ENCODE results near the gene ETHE1.

Gene ETHE1

GRCh38 chr19:43486412-43486811 lies 40.6 kb downstream of the ETHE1 start:
- no peak for DNase-seq

- DNase-seq = no peak
These were observed 41.0 kb downstream of the ETHE1 start for GRCh38 chr19:43485951-43486350.

DNA sequence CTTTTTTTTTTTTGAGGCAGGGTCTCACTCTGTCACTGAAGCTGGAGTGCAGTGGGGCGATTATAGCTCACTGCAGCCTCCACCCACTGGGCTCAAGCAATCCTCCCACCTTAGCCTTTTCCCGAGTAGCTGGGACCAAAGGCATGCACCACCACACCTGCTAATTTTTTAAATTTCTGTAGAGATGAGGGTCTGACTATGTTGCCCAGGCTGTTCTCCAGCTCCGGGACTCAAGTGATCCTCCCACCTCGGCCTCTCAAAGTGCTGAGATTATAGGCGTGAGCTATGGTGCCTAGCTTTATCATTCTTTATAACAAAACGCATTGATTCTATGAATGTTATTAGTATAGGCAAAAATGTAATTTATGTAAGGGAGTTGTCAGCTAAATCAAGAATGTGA lies 43.7 kb downstream of the ETHE1 start:
- no peak for DNase-seq

- DNase-seq = no peak
These were observed 44.8 kb downstream of the ETHE1 start for GRCh38 chr19:43482193-43482592.

DNA sequence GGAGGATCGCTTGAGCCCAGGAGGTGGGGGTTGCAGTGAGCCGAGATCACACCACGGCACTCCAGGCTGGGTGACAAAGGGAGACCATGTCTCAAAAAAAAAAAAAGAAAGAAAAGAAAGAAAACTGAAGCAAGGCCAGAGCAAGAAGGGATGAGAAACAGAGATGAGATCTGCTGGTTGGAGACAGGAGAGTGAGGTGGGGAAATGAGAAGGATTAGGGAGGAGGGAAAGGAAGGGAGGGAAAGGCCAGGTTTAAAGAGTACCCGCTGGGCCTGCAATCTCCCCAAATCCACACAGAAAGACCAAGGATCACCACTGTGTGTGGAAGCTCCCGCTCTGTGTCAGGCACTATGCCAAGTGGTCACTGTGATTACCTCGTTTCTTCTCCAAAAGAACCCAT lies 45.3 kb downstream of the ETHE1 start:
- DNase-seq = no peak

- DNase-seq = no peak
These were observed 46.4 kb downstream of the ETHE1 start for GRCh38 chr19:43480574-43480973.

- DNase-seq = no peak
These were observed 46.9 kb downstream of the ETHE1 start for GRCh38 chr19:43479961-43480561.

GRCh38 chr19:43479226-43479625 lies 47.8 kb downstream of the ETHE1 start:
- no peak for DNase-seq

GRCh38 chr19:43478323-43478722 lies 48.7 kb downstream of the ETHE1 start:
- no peak for DNase-seq

DNA sequence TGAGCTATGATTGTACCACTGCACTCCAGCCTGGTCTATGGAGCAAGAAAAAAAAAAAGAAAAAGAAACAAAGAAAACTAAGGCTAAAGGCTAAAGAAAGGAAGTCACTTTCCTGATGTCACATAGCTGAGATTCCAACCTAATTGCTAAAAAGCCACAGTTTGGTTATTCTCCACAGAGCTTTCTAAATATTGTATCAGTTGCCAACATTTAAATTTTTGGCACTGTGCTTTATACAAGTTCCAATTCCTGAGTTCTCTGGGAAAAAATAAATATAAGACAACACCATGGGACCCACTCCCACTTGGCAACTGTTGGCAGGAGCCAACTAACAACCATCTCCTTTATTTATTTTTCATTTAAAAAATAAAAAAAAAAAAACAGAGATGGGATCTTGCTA lies 50.4 kb downstream of the ETHE1 start:
- DNase-seq = no peak

DNA sequence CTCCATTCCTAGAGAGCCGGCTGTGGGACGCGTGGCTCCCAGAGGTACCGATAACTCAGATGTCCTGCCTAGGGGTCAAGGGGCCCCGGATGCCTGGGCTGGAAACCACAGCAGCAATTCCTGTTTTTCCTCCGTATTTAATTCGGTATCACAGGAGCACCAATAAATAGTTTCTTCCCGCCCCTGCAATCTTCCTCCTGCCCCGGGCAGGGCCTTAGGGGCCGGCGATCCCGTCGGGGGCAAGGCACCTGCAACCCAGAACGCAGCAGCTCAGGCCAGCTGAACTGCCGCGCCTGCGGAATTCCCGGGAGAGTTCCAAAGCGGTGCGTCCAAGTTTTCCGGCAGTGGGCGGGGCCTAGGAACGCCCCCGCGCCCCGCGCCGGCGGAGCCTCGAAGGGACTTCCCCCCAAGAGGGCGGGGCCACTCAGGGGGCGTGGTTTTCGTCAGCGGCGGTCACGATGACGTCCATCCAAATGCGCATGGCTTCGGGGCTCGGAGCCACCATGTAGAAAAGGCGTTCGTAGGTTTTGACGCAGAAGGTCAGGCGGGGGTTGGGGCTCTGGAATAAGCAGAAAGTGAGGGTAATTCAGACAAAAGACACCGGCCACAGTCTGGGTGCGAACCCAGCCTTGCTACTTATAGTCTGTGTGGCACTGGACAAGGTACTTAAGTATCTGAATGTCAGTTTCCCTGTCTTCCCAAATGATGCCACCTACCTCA lies 51.9 kb downstream of the ETHE1 start:
- DNase-seq = peak; percentile 96

- DNase-seq = no peak
These were observed 52.5 kb downstream of the ETHE1 start for GRCh38 chr19:43474487-43474886.

DNA sequence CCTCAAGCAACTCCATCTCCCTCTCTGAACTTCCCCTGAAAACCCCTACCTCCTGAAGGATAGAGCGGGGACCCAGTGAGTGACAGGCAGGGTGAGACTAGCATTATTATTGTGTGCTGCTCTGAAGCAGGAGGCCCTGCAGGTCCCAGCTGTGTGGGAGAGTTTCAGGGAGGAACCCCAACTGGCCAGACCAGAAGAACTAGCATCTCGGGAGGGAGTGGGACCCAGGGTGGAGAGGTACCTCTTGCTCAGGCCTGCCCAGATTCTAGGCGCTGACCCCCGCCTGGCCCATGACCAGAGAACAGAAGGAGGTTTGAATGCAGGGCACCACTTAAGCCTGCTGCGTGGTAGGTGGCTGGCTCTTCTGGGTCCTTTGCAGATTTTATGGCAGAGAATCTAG lies 55.9 kb downstream of the ETHE1 start:
- DNase-seq = no peak

DNA sequence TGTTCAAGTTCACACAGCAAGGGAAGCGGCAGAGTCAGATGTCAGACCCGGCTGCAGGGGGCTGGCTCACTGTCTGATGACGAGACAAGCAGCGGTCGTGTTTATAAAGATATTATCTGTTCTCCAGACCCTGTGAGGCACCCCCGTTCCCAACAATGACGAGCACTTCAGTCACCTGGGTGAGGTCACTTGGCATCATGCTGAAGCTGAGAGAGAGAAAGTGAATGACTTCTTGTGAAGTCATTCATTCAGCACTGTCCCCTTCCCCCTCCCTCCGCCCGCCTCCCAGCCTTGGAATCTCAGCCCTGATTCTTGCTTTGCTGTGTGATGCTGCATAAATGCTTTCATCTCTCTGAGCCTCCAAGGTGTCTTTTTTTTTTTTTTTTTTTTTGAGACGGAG lies 56.7 kb downstream of the ETHE1 start:
- DNase-seq = peak; percentile 63

- DNase-seq = peak; percentile 58
These were observed 57.9 kb downstream of the ETHE1 start for GRCh38 chr19:43469160-43469480.

GRCh38 chr19:43468354-43469159 lies 58.4 kb downstream of the ETHE1 start:
- no peak for DNase-seq

DNA sequence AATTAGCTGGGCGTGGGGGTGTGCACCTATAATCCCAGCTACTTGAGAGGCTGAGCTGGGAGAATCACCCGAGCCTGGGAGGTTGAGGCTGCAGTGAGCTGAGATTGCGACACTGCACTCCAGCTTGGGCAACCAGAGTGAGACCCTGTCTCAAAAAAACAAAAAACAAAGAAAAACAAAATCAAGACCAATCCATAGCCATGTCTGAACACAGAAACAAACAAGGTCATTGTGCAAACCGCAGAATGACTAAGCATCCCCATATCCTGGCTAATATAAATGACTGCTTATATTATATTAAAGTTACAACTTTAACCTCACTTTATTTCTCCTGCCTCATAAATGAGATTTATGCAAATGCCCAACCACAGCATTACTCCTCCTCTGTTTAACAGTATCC lies 59.3 kb downstream of the ETHE1 start:
- DNase-seq = no peak

GRCh38 chr19:43467276-43467675 lies 59.7 kb downstream of the ETHE1 start:
- no peak for DNase-seq

DNA sequence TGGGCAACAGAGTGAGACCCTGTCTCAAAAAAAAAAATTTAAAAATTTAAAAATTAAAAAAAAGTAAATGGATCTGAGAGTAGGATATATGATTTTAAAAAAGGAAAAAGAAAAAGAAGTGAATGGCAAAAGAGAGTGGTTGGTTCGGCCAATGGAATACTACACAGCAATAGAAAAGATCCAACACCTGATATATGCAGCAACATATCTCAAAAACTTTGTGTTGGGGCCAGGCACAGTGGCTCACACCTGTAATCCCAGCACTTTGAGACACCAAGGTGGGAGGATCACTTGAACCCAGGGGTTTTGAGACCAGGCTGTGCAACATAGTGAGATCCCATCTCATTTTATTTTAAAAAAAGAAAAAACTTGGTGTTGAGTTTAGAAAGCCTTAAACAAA lies 60.2 kb downstream of the ETHE1 start:
- no peak for DNase-seq

GRCh38 chr19:43465468-43466120 lies 61.4 kb downstream of the ETHE1 start, which contains the start of gene LYPD3:
LYPD3 (minus strand) TSS chr19:43465608; CDS start chr19:43465571, 37 bp downstream.
- DNase-seq = no peak

- DNase-seq = no peak
These were observed 62.7 kb downstream of the ETHE1 start for GRCh38 chr19:43464134-43464775.

- DNase-seq = peak; percentile 99
These were observed 63.4 kb downstream of the ETHE1 start for GRCh38 chr19:43463381-43464133.

Data from CD4-positive, alpha-beta T cell treated with Interleukin-10 for 1 hour (primary cell).